NCI-H748 treated with DMSO at 0.1 percent for 48 hours (cell line): ENCODE results near the gene CYP19A1.

ENCODE experiments used
- DNase-seq: peaks from one replicate; lab custom pipeline; 2025; lab: John Stamatoyannopoulos, UW

The CYP19A1 gene

GRCh38 chr15:51338496-51338895, at the start of gene CYP19A1:
Gene CYP19A1 (minus strand): TSS chr15:51338596. CDS start chr15:51242912, 95,684 bp downstream.
- no peak for DNase-seq

- no peak for DNase-seq
These were observed 49.3 kb upstream of the CYP19A1 start for GRCh38 chr15:51387699-51388041.

GRCh38 chr15:51386960-51387698, 48.7 kb upstream of the CYP19A1 start:
- DNase-seq = no peak

- DNase-seq = no peak
These were observed 48.1 kb upstream of the CYP19A1 start for GRCh38 chr15:51386486-51386885.

- no peak for DNase-seq
These were observed 47.6 kb upstream of the CYP19A1 start for GRCh38 chr15:51386029-51386428.

- peak; percentile 6 for DNase-seq
These were observed 44.4 kb upstream of the CYP19A1 start for GRCh38 chr15:51382787-51383186.

- peak; percentile 60 for DNase-seq
These were observed 42.8 kb upstream of the CYP19A1 start for GRCh38 chr15:51380999-51381806.

- DNase-seq = no peak
These were observed 41.0 kb upstream of the CYP19A1 start for GRCh38 chr15:51379390-51379789.

- DNase-seq = no peak
These were observed 40.0 kb upstream of the CYP19A1 start for GRCh38 chr15:51378406-51378805.

- DNase-seq = no peak
These were observed 38.8 kb upstream of the CYP19A1 start for GRCh38 chr15:51377038-51377786.

GRCh38 chr15:51375966-51376640, 37.7 kb upstream of the CYP19A1 start:
- DNase-seq = no peak

- DNase-seq = peak; percentile 95
These were observed 35.7 kb upstream of the CYP19A1 start for GRCh38 chr15:51374131-51374530.

GRCh38 chr15:51371266-51371665, 32.9 kb upstream of the CYP19A1 start:
- no peak for DNase-seq

GRCh38 chr15:51369451-51369761, 31.0 kb upstream of the CYP19A1 start:
- DNase-seq = no peak

- no peak for DNase-seq
These were observed 30.5 kb upstream of the CYP19A1 start for GRCh38 chr15:51368751-51369450.

GRCh38 chr15:51368307-51368706, 29.9 kb upstream of the CYP19A1 start:
- DNase-seq = no peak

- no peak for DNase-seq
These were observed 29.1 kb upstream of the CYP19A1 start for GRCh38 chr15:51367322-51367976.

- DNase-seq = no peak
These were observed 28.5 kb upstream of the CYP19A1 start for GRCh38 chr15:51366920-51367319.

- DNase-seq = no peak
These were observed 27.7 kb upstream of the CYP19A1 start for GRCh38 chr15:51366071-51366470.

GRCh38 chr15:51365417-51365816, 27.0 kb upstream of the CYP19A1 start:
- DNase-seq = no peak

GRCh38 chr15:51363383-51363782, 25.0 kb upstream of the CYP19A1 start:
- no peak for DNase-seq
